Measurements from ENCODE around the gene CDCA5.

The CDCA5 gene

DNA sequence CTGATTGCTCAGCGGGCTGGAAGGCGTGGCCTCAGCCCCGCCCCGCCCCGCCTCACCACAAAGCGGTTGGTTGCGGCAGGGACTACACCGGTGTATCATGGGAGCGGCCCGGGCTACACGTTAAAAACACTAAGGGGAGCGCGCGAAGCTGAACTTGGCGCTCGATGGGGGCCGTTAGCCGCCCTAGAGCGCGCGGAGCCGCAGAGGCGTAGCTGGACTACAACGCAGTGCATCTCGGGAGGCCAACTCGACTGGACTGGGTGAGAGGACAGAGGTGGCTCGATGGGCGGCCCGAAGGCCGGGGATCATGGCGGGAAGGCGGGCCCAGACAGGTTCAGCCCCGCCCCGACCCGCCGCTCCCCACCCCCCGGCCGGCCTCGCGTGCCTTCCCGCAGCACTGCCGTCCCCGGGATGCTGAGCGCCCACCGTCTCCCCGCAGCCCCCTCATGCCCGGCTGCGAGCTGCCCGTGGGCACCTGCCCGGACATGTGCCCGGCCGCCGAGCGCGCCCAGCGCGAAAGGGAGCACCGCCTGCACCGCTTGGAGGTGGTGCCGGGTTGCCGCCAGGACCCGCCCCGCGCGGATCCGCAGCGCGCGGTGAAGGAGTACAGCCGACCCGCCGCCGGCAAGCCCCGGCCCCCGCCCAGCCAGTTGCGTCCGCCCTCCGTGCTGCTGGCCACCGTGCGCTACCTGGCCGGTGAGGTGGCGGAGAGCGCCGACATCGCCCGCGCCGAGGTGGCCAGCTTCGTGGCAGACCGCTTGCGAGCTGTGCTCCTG lies 42.8 kb downstream of the CDCA5 start, which contains the start of gene SAC3D1:
TSS of gene SAC3D1 (plus strand) at position 364 of the 776 bp plus-strand sequence. CDS start at position 447, 83 bp downstream.
- peak; percentile 98 for DNase-seq

DNA sequence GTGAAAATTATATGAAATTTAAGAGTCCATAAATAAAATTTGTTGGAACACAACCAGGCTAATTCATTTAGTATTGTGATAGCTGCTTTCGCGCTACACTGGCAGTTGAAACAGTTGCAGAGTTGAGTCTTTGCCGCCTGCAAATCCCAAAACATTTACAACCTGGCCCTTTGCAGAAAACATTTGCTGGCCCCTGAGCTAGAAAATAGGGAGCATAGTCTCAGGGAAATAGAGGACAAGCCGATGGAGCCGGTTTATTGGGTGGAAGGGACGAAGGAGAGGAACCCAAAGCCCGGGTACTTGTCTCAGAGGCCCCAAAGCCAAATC lies 43.4 kb downstream of the CDCA5 start:
- DNase-seq = no peak

DNA sequence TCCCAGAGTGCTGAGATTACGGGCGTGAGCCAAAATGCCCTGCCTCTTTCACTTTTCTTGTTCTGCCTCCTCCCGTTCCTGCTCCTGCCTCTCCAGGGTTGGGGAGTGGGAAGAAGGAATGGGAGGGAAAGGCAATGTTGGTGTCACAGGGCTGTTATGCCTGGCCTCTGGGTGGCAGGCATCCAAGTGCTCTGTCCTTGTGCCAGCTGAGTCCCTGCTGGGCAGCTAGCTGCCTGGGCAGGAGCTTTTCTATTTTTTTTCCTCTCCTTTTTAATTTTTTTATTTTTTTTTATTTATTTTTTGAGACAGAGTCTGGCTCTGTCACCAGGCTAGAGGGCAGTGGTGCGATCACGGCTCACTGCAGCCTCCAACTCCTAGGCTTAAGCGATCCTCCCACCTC lies 46.9 kb downstream of the CDCA5 start:
- DNase-seq = no peak

DNA sequence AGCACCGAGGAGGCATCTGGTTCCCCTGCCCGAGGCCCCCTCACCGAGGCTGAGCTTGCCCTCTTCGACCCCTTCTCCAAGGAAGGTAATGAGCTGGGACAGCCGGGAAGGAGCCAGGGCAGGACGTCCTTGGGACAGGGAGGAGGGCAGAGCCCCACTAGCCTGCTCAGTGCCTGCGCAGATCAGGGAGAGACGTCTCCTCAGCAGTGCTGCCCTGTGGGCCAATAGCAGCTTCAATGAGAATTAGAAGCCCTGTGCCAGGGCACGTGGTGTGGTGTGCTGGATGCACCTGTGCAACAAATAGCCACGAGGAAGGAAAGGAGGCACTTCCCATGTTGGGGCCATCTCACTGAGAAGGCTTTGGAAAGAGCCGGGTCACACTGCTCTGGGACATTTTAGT lies 48.3 kb downstream of the CDCA5 start:
- no peak for DNase-seq

DNA sequence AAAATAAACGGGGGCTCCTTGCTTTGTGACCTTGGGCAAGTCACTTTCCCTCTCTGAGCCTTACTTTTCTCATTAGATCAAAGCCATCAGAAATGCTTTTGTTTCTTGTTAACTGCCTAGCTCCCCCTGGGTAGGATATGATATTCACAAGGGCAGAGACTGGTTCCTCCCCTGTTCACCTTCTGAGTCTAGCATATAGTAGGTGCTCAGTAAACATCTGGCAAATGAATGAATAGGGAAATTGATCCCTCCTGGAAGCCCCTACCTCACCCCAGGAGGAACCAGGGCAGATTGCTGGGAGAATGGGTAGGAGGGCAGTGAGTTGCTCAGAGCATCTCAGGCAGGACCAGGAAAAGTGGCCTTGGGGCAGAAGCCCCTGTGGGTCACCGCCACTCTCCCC lies 49.4 kb downstream of the CDCA5 start:
- DNase-seq = no peak

DNA sequence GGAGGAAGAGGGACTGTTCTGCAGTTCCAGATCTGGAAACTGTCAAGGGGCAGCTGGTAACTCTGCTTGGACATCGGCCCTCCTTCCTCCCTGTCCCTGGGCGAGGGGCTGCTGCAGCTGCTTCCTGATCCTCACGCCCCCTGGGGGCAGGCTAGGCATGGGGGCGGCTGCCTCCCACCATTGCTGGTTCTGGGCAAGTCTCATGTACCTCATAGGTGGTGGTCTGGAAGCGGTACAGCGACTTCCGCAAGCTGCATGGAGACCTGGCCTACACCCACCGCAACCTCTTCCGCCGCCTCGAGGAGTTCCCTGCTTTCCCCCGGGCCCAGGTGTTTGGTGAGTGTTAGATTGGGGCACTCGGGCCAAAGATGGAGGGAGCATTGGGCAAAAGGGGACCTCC lies 51.6 kb downstream of the CDCA5 start:
- DNase-seq = no peak

Data from NCI-H526 treated with DMSO at 0.1 percent for 48 hours (cell line).